ENCODE results near the gene CLDN34.

DNA sequence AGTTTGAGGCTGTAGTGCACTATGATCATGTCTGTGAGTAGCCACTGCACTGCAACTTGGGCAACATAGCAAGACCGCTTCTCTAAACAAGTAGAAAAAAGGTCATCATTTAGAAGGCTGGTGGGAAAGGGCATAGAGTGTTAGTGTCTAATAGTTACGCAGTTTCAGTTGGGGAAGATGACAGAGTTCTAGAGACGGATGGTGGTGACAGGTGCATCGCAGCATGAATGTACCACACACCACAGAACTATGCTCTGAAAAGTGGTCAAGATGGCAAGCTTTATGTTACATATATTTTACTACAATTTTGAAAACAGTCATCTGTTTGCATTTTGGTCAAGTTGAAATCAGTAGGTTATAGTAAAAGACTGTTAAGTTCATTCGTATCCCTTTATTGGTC, 23.7 kb upstream of the CLDN34 start:
- TF ChIP-seq, protein P1, sequence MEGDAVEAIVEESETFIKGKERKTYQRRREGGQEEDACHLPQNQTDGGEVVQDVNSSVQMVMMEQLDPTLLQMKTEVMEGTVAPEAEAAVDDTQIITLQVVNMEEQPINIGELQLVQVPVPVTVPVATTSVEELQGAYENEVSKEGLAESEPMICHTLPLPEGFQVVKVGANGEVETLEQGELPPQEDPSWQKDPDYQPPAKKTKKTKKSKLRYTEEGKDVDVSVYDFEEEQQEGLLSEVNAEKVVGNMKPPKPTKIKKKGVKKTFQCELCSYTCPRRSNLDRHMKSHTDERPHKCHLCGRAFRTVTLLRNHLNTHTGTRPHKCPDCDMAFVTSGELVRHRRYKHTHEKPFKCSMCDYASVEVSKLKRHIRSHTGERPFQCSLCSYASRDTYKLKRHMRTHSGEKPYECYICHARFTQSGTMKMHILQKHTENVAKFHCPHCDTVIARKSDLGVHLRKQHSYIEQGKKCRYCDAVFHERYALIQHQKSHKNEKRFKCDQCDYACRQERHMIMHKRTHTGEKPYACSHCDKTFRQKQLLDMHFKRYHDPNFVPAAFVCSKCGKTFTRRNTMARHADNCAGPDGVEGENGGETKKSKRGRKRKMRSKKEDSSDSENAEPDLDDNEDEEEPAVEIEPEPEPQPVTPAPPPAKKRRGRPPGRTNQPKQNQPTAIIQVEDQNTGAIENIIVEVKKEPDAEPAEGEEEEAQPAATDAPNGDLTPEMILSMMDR (CRISPR knock-in tag; IDR thresholded peaks at IDR 0.05) = no peak
- TF ChIP-seq, protein P2, sequence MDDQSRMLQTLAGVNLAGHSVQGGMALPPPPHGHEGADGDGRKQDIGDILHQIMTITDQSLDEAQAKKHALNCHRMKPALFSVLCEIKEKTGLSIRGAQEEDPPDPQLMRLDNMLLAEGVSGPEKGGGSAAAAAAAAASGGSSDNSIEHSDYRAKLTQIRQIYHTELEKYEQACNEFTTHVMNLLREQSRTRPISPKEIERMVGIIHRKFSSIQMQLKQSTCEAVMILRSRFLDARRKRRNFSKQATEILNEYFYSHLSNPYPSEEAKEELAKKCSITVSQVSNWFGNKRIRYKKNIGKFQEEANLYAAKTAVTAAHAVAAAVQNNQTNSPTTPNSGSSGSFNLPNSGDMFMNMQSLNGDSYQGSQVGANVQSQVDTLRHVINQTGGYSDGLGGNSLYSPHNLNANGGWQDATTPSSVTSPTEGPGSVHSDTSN (CRISPR knock-in tag; IDR thresholded peaks at IDR 0.05; ENCODE audit: borderline replicate concordance) = no peak
- no peak for TF ChIP-seq NFYC (CRISPR knock-in tag; IDR thresholded peaks at IDR 0.05)
